Measurements from ENCODE around the gene PPP6R1. TPM values are rescaled to one million over a fixed set of nuclear protein-coding genes. Genes with fewer than 3 reads are reported as not detected.

The PPP6R1 gene
- total and polyA plus RNA-seq, 2 experiments from 2014 or later, result 37.1 to 76.0 TPM

GRCh38 chr19:55285229-55285890, 26.5 kb upstream of the PPP6R1 start:
- H3K4me1 ChIP-seq (ENCODE audit: insufficient read depth), result peaks cover 8% of the 10 kb centered on the region
- peaks cover 8% of the 10 kb centered on the region for H3K79me2 ChIP-seq
- H3K9me2 ChIP-seq (replicated peaks; ENCODE audit: insufficient read depth), result no peaks in the 10 kb centered on the region
- DNase-seq (ENCODE audit: low spot score), result no peak
- peak overlapping the region; percentile 81 for H3K27ac ChIP-seq
- 23% methylated on average over 14 of the region's 18 CpGs for WGBS (ENCODE audit: low lambda C conversion rate, missing lambda C conversion rate)
- no peaks in the 10 kb centered on the region for H4K20me1 ChIP-seq (ENCODE audit: insufficient read depth, poor library complexity, severe bottlenecking)
- peak overlapping the region; percentile 93 for H3K4me2 ChIP-seq
- H2AFZ ChIP-seq, result no peak overlapping the region
- TF ChIP-seq EZH2 (IDR thresholded peaks at IDR 0.05; ENCODE audit: borderline replicate concordance) (no peak), EZH2phosphoT487 (IDR thresholded peaks at IDR 0.05; ENCODE audit: low read depth, severe bottlenecking, unreplicated experiment) (no peak)
- H3K36me3 ChIP-seq (replicated peaks; ENCODE audit: insufficient read depth, low read depth), result no peaks in the 10 kb centered on the region
- H3K27me3 ChIP-seq, result no peaks in the 10 kb centered on the region
- no peak overlapping the region for H3K4me3 ChIP-seq
- no peaks in the 10 kb centered on the region for H3K9me3 ChIP-seq (ENCODE audit: low read depth)

GRCh38 chr19:55284405-55285058, 25.7 kb upstream of the PPP6R1 start:
- no peaks in the 10 kb centered on the region for H3K9me2 ChIP-seq (replicated peaks; ENCODE audit: insufficient read depth)
- H2AFZ ChIP-seq, result peak overlapping the region; percentile 56
- 17% methylated on average over 1 of the region's 16 CpGs for WGBS (ENCODE audit: low lambda C conversion rate, missing lambda C conversion rate)
- no peaks in the 10 kb centered on the region for H3K9me3 ChIP-seq (ENCODE audit: low read depth)
- peaks cover 8% of the 10 kb centered on the region for H3K4me1 ChIP-seq (ENCODE audit: insufficient read depth)
- H3K27me3 ChIP-seq, result no peaks in the 10 kb centered on the region
- H3K4me3 ChIP-seq, result peak overlapping the region; percentile 55
- H3K4me2 ChIP-seq, result peak overlapping the region; percentile 93
- no peak for TF ChIP-seq EZH2 (IDR thresholded peaks at IDR 0.05; ENCODE audit: borderline replicate concordance)
- no peak for TF ChIP-seq CTCF (IDR thresholded peaks at IDR 0.05; ENCODE audit: poor library complexity)
- no peak for TF ChIP-seq EZH2phosphoT487 (IDR thresholded peaks at IDR 0.05; ENCODE audit: low read depth, severe bottlenecking, unreplicated experiment)
- peak overlapping the region; percentile 81 for H3K27ac ChIP-seq
- no peaks in the 10 kb centered on the region for H3K36me3 ChIP-seq (replicated peaks; ENCODE audit: insufficient read depth, low read depth)
- DNase-seq (ENCODE audit: low spot score), result no peak
- H4K20me1 ChIP-seq (ENCODE audit: insufficient read depth, poor library complexity, severe bottlenecking), result no peaks in the 10 kb centered on the region
- peaks cover 8% of the 10 kb centered on the region for H3K79me2 ChIP-seq

GRCh38 chr19:55283548-55284377, 24.9 kb upstream of the PPP6R1 start, which contains the start of gene BRSK1:
BRSK1 (plus strand) TSS chr19:55283997; CDS start chr19:55284443, 446 bp downstream.
- H3K4me3 ChIP-seq, result peak within 1 kb of the TSS; percentile 55
- peak within 1 kb of the TSS; percentile 81 for H3K27ac ChIP-seq
- H3K79me2 ChIP-seq, result peaks cover 14% of the 10 kb centered on the region
- peak within 1 kb of the TSS; percentile 56 for H2AFZ ChIP-seq
- H3K9me3 ChIP-seq (ENCODE audit: low read depth), result no peaks in the 10 kb centered on the region
- no peaks in the 10 kb centered on the region for H3K36me3 ChIP-seq (replicated peaks; ENCODE audit: insufficient read depth, low read depth)
- H4K20me1 ChIP-seq (ENCODE audit: insufficient read depth, poor library complexity, severe bottlenecking), result no peaks in the 10 kb centered on the region
- WGBS (ENCODE audit: low lambda C conversion rate, missing lambda C conversion rate), result 31% methylated on average over 6 of the region's 44 CpGs
- TF ChIP-seq EZH2 (IDR thresholded peaks at IDR 0.05; ENCODE audit: borderline replicate concordance) (no peak), CTCF (IDR thresholded peaks at IDR 0.05; ENCODE audit: poor library complexity) (no peak), EZH2phosphoT487 (IDR thresholded peaks at IDR 0.05; ENCODE audit: low read depth, severe bottlenecking, unreplicated experiment) (no peak)
- H3K27me3 ChIP-seq, result no peaks in the 10 kb centered on the region
- peak within 1 kb of the TSS; percentile 93 for H3K4me2 ChIP-seq
- peaks cover 13% of the 10 kb centered on the region for H3K4me1 ChIP-seq (ENCODE audit: insufficient read depth)
- H3K9me2 ChIP-seq (replicated peaks; ENCODE audit: insufficient read depth), result no peaks in the 10 kb centered on the region
- DNase-seq (ENCODE audit: low spot score), result peak; percentile 81

All from hepatocyte (in vitro differentiated cells).